ENCODE data around the gene SUSD4. TPM values are rescaled to one million over a fixed set of nuclear protein-coding genes. Genes with fewer than 3 reads are reported as not detected.

SUSD4 gene
- total and polyA plus RNA-seq, 2 of the 8 experiments (the other 6 are each of a cell fraction or from before 2014, with no cell fraction given) = 3.9 to 5.2 TPM

DNA sequence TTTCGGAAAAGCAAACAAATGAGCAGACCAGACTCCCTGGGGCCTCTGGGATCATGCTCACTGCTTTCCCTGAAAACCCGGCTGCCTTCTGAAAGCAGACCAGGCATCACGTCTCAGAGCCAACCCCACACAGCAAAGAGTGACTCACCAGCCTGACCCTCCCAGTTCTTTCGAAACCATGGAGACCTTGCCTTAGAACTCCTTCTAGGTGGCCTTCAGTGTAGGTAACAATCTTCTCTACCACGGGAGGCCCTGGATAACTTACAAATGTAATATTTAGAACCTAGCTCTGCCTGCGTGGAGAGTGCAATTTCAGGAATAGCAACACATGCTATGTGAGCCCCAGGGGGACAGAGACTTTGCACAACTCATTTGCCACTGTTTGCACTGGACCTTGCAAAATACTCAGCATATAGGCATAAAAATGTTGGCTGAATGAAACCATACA lies 105.2 kb downstream of the SUSD4 start (continued):
- no peak for TF ChIP-seq KDM1A (IDR thresholded peaks at IDR 0.05; ENCODE audit: borderline replicate concordance, low read length)
- TF ChIP-seq TAF7 (optimal IDR thresholded peaks at IDR 0.05; ENCODE audit: borderline replicate concordance, low read depth, low read length) = no peak

Data from H1 (cell line).